ENCODE measurements around the gene SIX5.

The SIX5 gene

DNA sequence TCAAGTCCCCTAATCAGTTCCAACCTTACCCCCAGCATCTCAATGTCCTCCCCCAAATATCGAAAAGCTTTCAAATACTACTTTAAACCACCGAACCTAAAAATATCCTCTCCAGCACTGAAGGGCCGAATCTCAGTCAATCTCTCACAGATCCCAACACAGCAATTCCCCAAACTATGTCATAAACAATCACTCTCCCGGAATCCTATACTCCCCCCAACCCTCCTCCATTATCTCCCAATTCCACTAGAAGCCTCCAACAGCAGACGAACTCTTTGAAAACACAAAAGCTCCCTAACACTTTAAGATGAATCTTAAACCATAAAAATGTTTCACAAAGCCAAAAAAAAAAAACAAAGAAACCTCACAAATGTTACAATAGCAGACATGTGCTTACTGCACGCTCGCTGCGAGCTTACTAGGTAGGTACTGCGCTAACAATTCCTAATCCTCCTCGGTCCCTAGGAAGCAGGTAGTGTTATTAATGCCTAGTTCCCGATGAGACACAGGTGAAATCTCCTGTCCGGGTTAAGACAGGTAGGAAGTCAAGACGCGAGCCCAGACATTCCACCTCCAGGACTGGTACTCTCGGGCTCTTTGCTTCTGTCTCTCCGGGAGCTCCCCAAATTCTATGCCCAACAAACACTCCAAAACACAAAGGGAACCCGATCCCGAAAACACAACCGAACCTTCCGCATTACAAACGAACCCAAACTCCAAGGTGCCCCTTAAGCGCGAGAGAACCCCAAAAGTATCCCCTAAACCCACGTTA is 52.5 kb downstream of the SIX5 start:
- TF ChIP-seq, protein P1, sequence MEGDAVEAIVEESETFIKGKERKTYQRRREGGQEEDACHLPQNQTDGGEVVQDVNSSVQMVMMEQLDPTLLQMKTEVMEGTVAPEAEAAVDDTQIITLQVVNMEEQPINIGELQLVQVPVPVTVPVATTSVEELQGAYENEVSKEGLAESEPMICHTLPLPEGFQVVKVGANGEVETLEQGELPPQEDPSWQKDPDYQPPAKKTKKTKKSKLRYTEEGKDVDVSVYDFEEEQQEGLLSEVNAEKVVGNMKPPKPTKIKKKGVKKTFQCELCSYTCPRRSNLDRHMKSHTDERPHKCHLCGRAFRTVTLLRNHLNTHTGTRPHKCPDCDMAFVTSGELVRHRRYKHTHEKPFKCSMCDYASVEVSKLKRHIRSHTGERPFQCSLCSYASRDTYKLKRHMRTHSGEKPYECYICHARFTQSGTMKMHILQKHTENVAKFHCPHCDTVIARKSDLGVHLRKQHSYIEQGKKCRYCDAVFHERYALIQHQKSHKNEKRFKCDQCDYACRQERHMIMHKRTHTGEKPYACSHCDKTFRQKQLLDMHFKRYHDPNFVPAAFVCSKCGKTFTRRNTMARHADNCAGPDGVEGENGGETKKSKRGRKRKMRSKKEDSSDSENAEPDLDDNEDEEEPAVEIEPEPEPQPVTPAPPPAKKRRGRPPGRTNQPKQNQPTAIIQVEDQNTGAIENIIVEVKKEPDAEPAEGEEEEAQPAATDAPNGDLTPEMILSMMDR (IDR thresholded peaks at IDR 0.05; ENCODE audit: low read depth, low read length, missing control alignments), result no peak
- H3K4me3 ChIP-seq (ENCODE audit: low read depth, low read length), result peak overlapping the region; percentile 81
- in situ Hi-C loops (cut with HindIII; ENCODE audit: low sequenced_read_pairs), result no loop called here
- DNase-seq (ENCODE audit: low read depth), result no peak

DNA sequence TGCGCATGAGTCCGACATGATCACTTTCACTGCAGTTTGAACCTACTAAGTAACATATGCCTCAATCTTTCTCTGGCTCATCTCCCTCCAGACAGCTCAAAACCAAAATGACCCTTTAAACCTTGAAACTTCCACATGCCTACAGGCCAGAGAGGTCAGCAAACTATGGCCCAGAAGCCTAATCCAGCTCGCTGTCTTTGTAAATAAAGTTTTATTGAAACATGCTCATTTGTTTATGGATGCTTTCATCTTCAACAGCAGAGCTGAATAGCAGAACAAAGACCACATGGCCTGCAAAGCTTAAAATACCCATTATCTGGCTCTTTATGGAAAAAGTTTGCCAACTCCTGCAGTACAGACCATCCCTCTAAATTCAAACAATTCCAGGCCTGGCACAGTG is 53.9 kb downstream of the SIX5 start:
- in situ Hi-C loops (cut with HindIII; ENCODE audit: low sequenced_read_pairs), result no loop called here
- TF ChIP-seq, protein P1 (IDR thresholded peaks at IDR 0.05; ENCODE audit: low read depth, low read length, missing control alignments), result no peak
- H3K4me3 ChIP-seq (ENCODE audit: low read depth, low read length), result no peak overlapping the region
- DNase-seq (ENCODE audit: low read depth), result no peak

All from astrocyte of the cerebellum (primary cell).